Peyer's patch (tissue), 4 donors: Measurements from ENCODE around the gene APOBEC3F.
"Not testable (repeated sequence)": the region's sequence is repeated elsewhere in the genome, so short reads cannot be mapped to it uniquely, and the experiment has no call there.

Experiments
- CTCF ChIP-seq, 6 experiments: fragments of 450-650 bp in 4 of 6; fragments of 200-600 bp in 2 of 6; sonication (generic) in 1 of 6; IDR thresholded peaks; one replicate each; pipeline ENCODE4 v1.5.1; 2017 to 2019; ENCODE audit warnings: antibody characterized with exemption in 6 of 6, mild to moderate bottlenecking in 3 of 6, moderate library complexity in 1 of 6
- POLR2A ChIP-seq, 2 donors: fragments of 450-650 bp; IDR thresholded peaks; one replicate each; pipeline ENCODE4 v1.5.1; 2017; ENCODE audit warnings: antibody characterized with exemption in 2 of 2, mild to moderate bottlenecking in 2 of 2, moderate library complexity in 2 of 2

GRCh38 chr22:39045136-39045535 lies 4.5 kb downstream of the APOBEC3F start:
- TF ChIP-seq CTCF, POLR2A (IDR thresholded peaks at IDR 0.05): not testable (repeated sequence)
